Ishikawa (cell line): ENCODE measurements around the gene PLA2G2D.

Source experiments
- EP300 ChIP-seq: IDR thresholded peaks from 2 replicates; pipeline ENCODE4 v1.6.1; 2012; ENCODE audit warnings: borderline replicate concordance
- FOXM1 ChIP-seq: IDR thresholded peaks from 2 replicates; pipeline ENCODE4 v1.6.1; 2012; ENCODE audit warnings: low read depth, borderline replicate concordance
- MAX ChIP-seq: IDR thresholded peaks from 2 replicates; pipeline ENCODE4 v1.6.1; 2012
- TAF1 ChIP-seq: IDR thresholded peaks from 2 replicates; pipeline ENCODE4 v1.6.1; 2012; ENCODE audit warnings: low read depth, mild to moderate bottlenecking
- TCF12 ChIP-seq: IDR thresholded peaks from 2 replicates; pipeline ENCODE4 v1.6.1; 2012; ENCODE audit warnings: low read depth
- YY1 ChIP-seq: IDR thresholded peaks from 2 replicates; pipeline ENCODE4 v1.6.1; 2012; ENCODE audit warnings: low read depth
- TF ChIP-seq, protein P1 (sequence below): IDR thresholded peaks from 2 replicates; pipeline ENCODE4 v1.6.1; 2012
- TF ChIP-seq, protein P2 (sequence below): IDR thresholded peaks from 2 replicates; pipeline ENCODE4 v1.6.1; 2012; ENCODE audit warnings: low read depth, mild to moderate bottlenecking

DNA sequence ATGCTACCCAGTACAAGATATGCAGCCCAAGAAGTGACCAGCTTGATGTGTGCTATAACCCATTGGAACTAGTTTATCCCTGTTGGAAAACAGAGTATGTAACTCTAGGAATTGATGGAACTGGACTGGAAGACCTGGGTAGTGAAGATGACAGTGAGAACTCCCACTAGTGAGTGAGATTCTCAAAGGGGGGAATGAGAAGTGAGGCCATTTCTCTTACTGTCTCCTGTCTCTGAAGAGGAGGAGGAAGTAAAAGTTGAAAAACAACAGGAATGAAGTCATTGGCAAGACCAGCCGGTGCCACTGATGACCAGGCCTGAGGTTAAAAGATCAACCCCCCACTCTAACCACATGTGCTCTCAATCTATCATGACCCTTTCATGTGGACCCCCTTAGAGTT, 40.7 kb upstream of the PLA2G2D start:
- TF ChIP-seq MAX (no peak), YY1 (no peak), FOXM1 (no peak), EP300 (no peak), TCF12 (no peak), TAF1 (no peak)
- TF ChIP-seq, protein P1, sequence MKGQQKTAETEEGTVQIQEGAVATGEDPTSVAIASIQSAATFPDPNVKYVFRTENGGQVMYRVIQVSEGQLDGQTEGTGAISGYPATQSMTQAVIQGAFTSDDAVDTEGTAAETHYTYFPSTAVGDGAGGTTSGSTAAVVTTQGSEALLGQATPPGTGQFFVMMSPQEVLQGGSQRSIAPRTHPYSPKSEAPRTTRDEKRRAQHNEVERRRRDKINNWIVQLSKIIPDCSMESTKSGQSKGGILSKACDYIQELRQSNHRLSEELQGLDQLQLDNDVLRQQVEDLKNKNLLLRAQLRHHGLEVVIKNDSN: no peak
- TF ChIP-seq, protein P2, sequence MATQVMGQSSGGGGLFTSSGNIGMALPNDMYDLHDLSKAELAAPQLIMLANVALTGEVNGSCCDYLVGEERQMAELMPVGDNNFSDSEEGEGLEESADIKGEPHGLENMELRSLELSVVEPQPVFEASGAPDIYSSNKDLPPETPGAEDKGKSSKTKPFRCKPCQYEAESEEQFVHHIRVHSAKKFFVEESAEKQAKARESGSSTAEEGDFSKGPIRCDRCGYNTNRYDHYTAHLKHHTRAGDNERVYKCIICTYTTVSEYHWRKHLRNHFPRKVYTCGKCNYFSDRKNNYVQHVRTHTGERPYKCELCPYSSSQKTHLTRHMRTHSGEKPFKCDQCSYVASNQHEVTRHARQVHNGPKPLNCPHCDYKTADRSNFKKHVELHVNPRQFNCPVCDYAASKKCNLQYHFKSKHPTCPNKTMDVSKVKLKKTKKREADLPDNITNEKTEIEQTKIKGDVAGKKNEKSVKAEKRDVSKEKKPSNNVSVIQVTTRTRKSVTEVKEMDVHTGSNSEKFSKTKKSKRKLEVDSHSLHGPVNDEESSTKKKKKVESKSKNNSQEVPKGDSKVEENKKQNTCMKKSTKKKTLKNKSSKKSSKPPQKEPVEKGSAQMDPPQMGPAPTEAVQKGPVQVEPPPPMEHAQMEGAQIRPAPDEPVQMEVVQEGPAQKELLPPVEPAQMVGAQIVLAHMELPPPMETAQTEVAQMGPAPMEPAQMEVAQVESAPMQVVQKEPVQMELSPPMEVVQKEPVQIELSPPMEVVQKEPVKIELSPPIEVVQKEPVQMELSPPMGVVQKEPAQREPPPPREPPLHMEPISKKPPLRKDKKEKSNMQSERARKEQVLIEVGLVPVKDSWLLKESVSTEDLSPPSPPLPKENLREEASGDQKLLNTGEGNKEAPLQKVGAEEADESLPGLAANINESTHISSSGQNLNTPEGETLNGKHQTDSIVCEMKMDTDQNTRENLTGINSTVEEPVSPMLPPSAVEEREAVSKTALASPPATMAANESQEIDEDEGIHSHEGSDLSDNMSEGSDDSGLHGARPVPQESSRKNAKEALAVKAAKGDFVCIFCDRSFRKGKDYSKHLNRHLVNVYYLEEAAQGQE: no peak
